IPS-18c (cell line): Measurements from ENCODE around the gene SNUPN.
A peak's percentile ranks its signal among the peaks of the same experiment; 100 is the strongest.

Experiments
- H3K4me3 ChIP-seq: 2 replicates; pipeline ENCODE4 v1.7.0; 2013; ENCODE audit warnings: low read depth, mild to moderate bottlenecking, low read length, moderate library complexity; ENCODE audit not compliant: insufficient read depth
- H3K9me3 ChIP-seq: one replicate; pipeline ENCODE4 v1.6.1; 2013; ENCODE audit warnings: mild to moderate bottlenecking, low read length, moderate library complexity; ENCODE audit not compliant: control insufficient read depth, insufficient read depth

The SNUPN gene

GRCh38 chr15:75625542-75626347, at the start of gene SNUPN:
TSS of gene SNUPN (minus strand) at chr15:75625725. CDS start at chr15:75621051, 4,674 bp downstream.
- no peaks in the 10 kb centered on the region for H3K9me3 ChIP-seq
- H3K4me3 ChIP-seq: peak within 1 kb of the TSS; percentile 100

GRCh38 chr15:75674366-75674765, 48.8 kb upstream of the SNUPN start:
- Histone ChIP-seq H3K9me3 (no peaks in the 10 kb centered on the region), H3K4me3 (no peak overlapping the region)

- no peaks in the 10 kb centered on the region for H3K9me3 ChIP-seq
These were observed 48.1 kb upstream of the SNUPN start for GRCh38 chr15:75673426-75674235.

GRCh38 chr15:75672646-75673425, 47.3 kb upstream of the SNUPN start:
- Histone ChIP-seq H3K4me3 (no peak overlapping the region), H3K9me3 (no peaks in the 10 kb centered on the region)

More at GRCh38 chr15:75673426-75674235, 48.1 kb upstream of the SNUPN start:
- no peak overlapping the region for H3K4me3 ChIP-seq

GRCh38 chr15:75671730-75672602, 46.4 kb upstream of the SNUPN start:
- H3K4me3 ChIP-seq: no peak overlapping the region
- H3K9me3 ChIP-seq: no peaks in the 10 kb centered on the region

GRCh38 chr15:75669879-75670212, 44.3 kb upstream of the SNUPN start:
- Histone ChIP-seq H3K4me3 (no peak overlapping the region), H3K9me3 (no peaks in the 10 kb centered on the region)

- no peak overlapping the region for H3K4me3 ChIP-seq
- H3K9me3 ChIP-seq: no peaks in the 10 kb centered on the region
These were observed 43.8 kb upstream of the SNUPN start for GRCh38 chr15:75669191-75669878.

GRCh38 chr15:75666823-75667501, 41.4 kb upstream of the SNUPN start:
- Histone ChIP-seq H3K4me3 (no peak overlapping the region), H3K9me3 (no peaks in the 10 kb centered on the region)

- no peaks in the 10 kb centered on the region for H3K9me3 ChIP-seq
These were observed 38.5 kb upstream of the SNUPN start for GRCh38 chr15:75663931-75664421.

GRCh38 chr15:75662823-75663519, 37.4 kb upstream of the SNUPN start:
- Histone ChIP-seq H3K9me3 (no peaks in the 10 kb centered on the region), H3K4me3 (no peak overlapping the region)

More at GRCh38 chr15:75663931-75664421, 38.5 kb upstream of the SNUPN start:
- no peak overlapping the region for H3K4me3 ChIP-seq

GRCh38 chr15:75661756-75662140, 36.2 kb upstream of the SNUPN start:
- no peak overlapping the region for H3K4me3 ChIP-seq

GRCh38 chr15:75661100-75661755, 35.7 kb upstream of the SNUPN start:
- H3K4me3 ChIP-seq: no peak overlapping the region
- H3K9me3 ChIP-seq: no peaks in the 10 kb centered on the region

More at GRCh38 chr15:75661756-75662140, 36.2 kb upstream of the SNUPN start:
- no peaks in the 10 kb centered on the region for H3K9me3 ChIP-seq

- Histone ChIP-seq H3K9me3 (no peaks in the 10 kb centered on the region), H3K4me3 (no peak overlapping the region)
These were observed 34.6 kb upstream of the SNUPN start for GRCh38 chr15:75659928-75660645.

- no peaks in the 10 kb centered on the region for H3K9me3 ChIP-seq
These were observed 33.7 kb upstream of the SNUPN start for GRCh38 chr15:75659141-75659771.

More at GRCh38 chr15:75659141-75659771, 33.7 kb upstream of the SNUPN start:
- no peak overlapping the region for H3K4me3 ChIP-seq
